ENCODE measurements around the gene ZMIZ1. TPM values are rescaled to one million over a fixed set of nuclear protein-coding genes. Genes with fewer than 3 reads are reported as not detected.

The ZMIZ1 gene
- total RNA-seq, 1 donor = 23.3 TPM

GRCh38 chr10:79264942-79265341, 196.2 kb downstream of the ZMIZ1 start:
- peak; percentile 55 for DNase-seq (ENCODE audit: low read depth)

GRCh38 chr10:79266084-79266483, 197.3 kb downstream of the ZMIZ1 start:
- DNase-seq (ENCODE audit: low read depth) = no peak
- TF ChIP-seq CTCF (IDR thresholded peaks at IDR 0.05; ENCODE audit: insufficient read depth, low read depth, low read length) = no peak
- H3K4me3 ChIP-seq (ENCODE audit: low read depth, low read length) = no peak overlapping the region

More at GRCh38 chr10:79264942-79265341, 196.2 kb downstream of the ZMIZ1 start:
- H3K4me3 ChIP-seq (ENCODE audit: low read depth, low read length) = no peak overlapping the region
- no peak for TF ChIP-seq CTCF (IDR thresholded peaks at IDR 0.05; ENCODE audit: insufficient read depth, low read depth, low read length)

GRCh38 chr10:79266543-79267312, 198.0 kb downstream of the ZMIZ1 start:
- peak; percentile 91 for DNase-seq (ENCODE audit: low read depth)
- H3K4me3 ChIP-seq (ENCODE audit: low read depth, low read length) = no peak overlapping the region
- TF ChIP-seq CTCF (IDR thresholded peaks at IDR 0.05; ENCODE audit: insufficient read depth, low read depth, low read length) = no peak

GRCh38 chr10:79267499-79267898, 198.7 kb downstream of the ZMIZ1 start:
- H3K4me3 ChIP-seq (ENCODE audit: low read depth, low read length) = no peak overlapping the region
- no peak for DNase-seq (ENCODE audit: low read depth)
- no peak for TF ChIP-seq CTCF (IDR thresholded peaks at IDR 0.05; ENCODE audit: insufficient read depth, low read depth, low read length)

GRCh38 chr10:79268161-79268601, 199.4 kb downstream of the ZMIZ1 start:
- peak; percentile 41 for DNase-seq (ENCODE audit: low read depth)
- no peak for TF ChIP-seq CTCF (IDR thresholded peaks at IDR 0.05; ENCODE audit: insufficient read depth, low read depth, low read length)
- H3K4me3 ChIP-seq (ENCODE audit: low read depth, low read length) = no peak overlapping the region

- no peak for TF ChIP-seq CTCF (IDR thresholded peaks at IDR 0.05; ENCODE audit: insufficient read depth, low read depth, low read length)
- no peak overlapping the region for H3K4me3 ChIP-seq (ENCODE audit: low read depth, low read length)
- DNase-seq (ENCODE audit: low read depth) = no peak
Measured at GRCh38 chr10:79268742-79269141, 200.0 kb downstream of the ZMIZ1 start.
